Stomach (tissue), 9 donors: Measurements from ENCODE around the gene EGFLAM. TPM values are rescaled to one million over a fixed set of nuclear protein-coding genes. Genes with fewer than 3 reads are reported as not detected.
A peak's percentile ranks its signal among the peaks of the same experiment; 100 is the strongest.

Experiments used
- DNase-seq, 2 donors: peaks; one replicate each; pipeline versions ENCODE4 v3.0.0 to v3.0.0-alpha.2; 2013 to 2019
- H3K27ac ChIP-seq, 5 donors: fragments of 200-600 bp in 4 of 5; sonication (generic) in 4 of 5; one replicate each; pipeline ENCODE4 v1.5.1; 2013 to 2019; ENCODE audit warnings: mild to moderate bottlenecking in 1 of 5, moderate library complexity in 1 of 5
- H3K27me3 ChIP-seq, 3 donors: fragments of 200-600 bp; sonication (generic); one replicate each; pipeline ENCODE4 v1.5.1; 2017 to 2019; ENCODE audit warnings: mixed run types in 1 of 3
- H3K36me3 ChIP-seq, 4 donors: fragments of 200-600 bp; sonication (generic); 1 replicate in 3 of 4; 2 replicates in 1 of 4; pipeline ENCODE4 v1.5.1; 2016 to 2019
- H3K4me1 ChIP-seq, 4 donors: fragments of 200-600 bp; sonication (generic); one replicate each; pipeline ENCODE4 v1.5.1; 2016 to 2019
- H3K4me3 ChIP-seq, 4 donors: fragments of 200-600 bp; sonication (generic) in 3 of 4; one replicate each; pipeline ENCODE4 v1.5.1; 2016 to 2019; ENCODE audit warnings: mild to moderate bottlenecking in 1 of 4
- H3K9me3 ChIP-seq, 4 donors: fragments of 200-600 bp; sonication (generic); one replicate each; pipeline ENCODE4 v1.5.1; 2016 to 2019
- EP300 ChIP-seq: sonication (generic); formaldehyde crosslinking; IDR thresholded peaks from one replicate; pipeline ENCODE4 v1.6.1; 2017; ENCODE audit warnings: antibody characterized with exemption
- POLR2A ChIP-seq, 4 donors: fragments of 450-650 bp; IDR thresholded peaks; one replicate each; pipeline ENCODE4 v1.6.1; 2016; ENCODE audit warnings: antibody characterized with exemption in 4 of 4, control low read depth in 2 of 4, mild to moderate bottlenecking in 1 of 4, moderate library complexity in 1 of 4
- POLR2AphosphoS5 ChIP-seq, 3 donors: sonication (generic); formaldehyde crosslinking; IDR thresholded peaks; one replicate each; pipeline ENCODE4 v1.6.1; 2016; ENCODE audit warnings: antibody characterized with exemption in 3 of 3
- WGBS, 5 donors: extraction: QIAGEN DNeasy Blood & Tissue Kit in 3 of 5; methylation state at CpG; one replicate each; pipeline versions ENCODE4 v1.1.5 to v1.1.7; 2013 to 2018; 5-methylcytosine and 5-hydroxymethylcytosine counted together
- intact Hi-C: fragments of 100-400 bp; cut with DNase I; formaldehyde crosslinking; loops from one replicate; pipeline ENCODE4 v1.15.1; 2023; ENCODE audit warnings: low total_unique reads
- polyA plus RNA-seq, 3 donors: library from polyadenylated mRNA; stranded (reverse); fragments of 200-250 nt; gene quantifications; one replicate each; pipeline ENCODE4 v1.2.3, GENCODE V29; 2013
- total RNA-seq, 5 donors: library from RNA; depleted of rRNA; stranded (reverse); fragments of >200 nt; gene quantifications; one replicate each; pipeline versions ENCODE4 v1.1.0 to v1.2.3, GENCODE V29; 2014 to 2016
- TF ChIP-seq, protein P1 (sequence below), 7 experiments: fragments of 450-650 bp in 4 of 7; fragments of 200-600 bp in 3 of 7; sonication (generic) in 3 of 7; IDR thresholded peaks; one replicate each; pipeline ENCODE4 v1.5.1; 2016 to 2019; ENCODE audit warnings: antibody characterized with exemption in 7 of 7, control low read depth in 2 of 7, mild to moderate bottlenecking in 1 of 7
- donor health status: healthy with polysubstance abuse.
- donor health status: Bipolar disorder and iron deficiency.
- donor health status: healthy.

The EGFLAM gene
- total and polyA plus RNA-seq, 8 donors: 0.61 to 5.9 (median 1.4) TPM; not detected in 3

DNA sequence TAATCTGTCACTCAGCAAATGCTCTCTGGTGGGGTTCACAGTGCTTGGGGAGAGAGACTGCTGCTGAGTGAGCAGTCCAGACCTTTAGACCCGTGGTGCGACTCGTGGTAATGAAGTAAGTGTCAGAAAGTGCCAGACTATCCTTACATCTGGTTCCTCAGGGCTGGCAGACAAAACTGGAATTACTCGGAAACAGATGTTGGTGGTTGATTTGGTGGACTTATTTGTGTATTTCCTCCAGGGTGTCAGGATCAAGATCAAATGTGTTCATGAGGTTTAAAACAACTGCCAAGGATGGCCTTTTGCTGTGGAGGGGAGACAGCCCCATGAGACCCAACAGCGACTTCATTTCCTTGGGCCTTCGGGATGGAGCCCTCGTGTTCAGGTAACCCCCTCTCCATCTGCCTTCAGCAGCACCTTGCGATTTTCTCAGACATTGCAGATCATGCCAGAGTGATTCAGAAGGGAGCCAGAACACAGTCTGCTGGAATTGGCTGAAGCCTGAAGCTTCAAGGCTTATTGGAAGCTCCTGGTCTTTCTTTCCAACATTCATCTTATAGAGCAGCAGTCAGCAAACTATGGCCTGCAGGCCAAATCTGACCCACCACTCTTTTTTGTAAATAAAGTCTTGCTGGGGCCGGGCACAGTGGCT lies 192.8 kb downstream of the EGFLAM start:
- TF ChIP-seq, protein P1, sequence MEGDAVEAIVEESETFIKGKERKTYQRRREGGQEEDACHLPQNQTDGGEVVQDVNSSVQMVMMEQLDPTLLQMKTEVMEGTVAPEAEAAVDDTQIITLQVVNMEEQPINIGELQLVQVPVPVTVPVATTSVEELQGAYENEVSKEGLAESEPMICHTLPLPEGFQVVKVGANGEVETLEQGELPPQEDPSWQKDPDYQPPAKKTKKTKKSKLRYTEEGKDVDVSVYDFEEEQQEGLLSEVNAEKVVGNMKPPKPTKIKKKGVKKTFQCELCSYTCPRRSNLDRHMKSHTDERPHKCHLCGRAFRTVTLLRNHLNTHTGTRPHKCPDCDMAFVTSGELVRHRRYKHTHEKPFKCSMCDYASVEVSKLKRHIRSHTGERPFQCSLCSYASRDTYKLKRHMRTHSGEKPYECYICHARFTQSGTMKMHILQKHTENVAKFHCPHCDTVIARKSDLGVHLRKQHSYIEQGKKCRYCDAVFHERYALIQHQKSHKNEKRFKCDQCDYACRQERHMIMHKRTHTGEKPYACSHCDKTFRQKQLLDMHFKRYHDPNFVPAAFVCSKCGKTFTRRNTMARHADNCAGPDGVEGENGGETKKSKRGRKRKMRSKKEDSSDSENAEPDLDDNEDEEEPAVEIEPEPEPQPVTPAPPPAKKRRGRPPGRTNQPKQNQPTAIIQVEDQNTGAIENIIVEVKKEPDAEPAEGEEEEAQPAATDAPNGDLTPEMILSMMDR (IDR thresholded peaks at IDR 0.05): no peak
- TF ChIP-seq EP300 (no peak), POLR2AphosphoS5 (IDR thresholded peaks at IDR 0.05) (no peak), POLR2A (IDR thresholded peaks at IDR 0.05) (no peak)
- peaks cover 0 to 14% (median 3%) of the 10 kb centered on the region in 4 donors for H3K4me1 ChIP-seq
- intact Hi-C loops: no loop called here
- no peak for DNase-seq
- WGBS, 5 donors: 75 to 85% (median 81%) methylated on average over 9 of the region's 9 CpGs
- peaks cover 0 to 29% (median 0%) of the 10 kb centered on the region in 3 donors for H3K27me3 ChIP-seq
- H3K9me3 ChIP-seq: no peaks in the 10 kb centered on the region
- H3K4me3 ChIP-seq: no peak overlapping the region
- no peaks in the 10 kb centered on the region for H3K36me3 ChIP-seq
- no peak overlapping the region for H3K27ac ChIP-seq

DNA sequence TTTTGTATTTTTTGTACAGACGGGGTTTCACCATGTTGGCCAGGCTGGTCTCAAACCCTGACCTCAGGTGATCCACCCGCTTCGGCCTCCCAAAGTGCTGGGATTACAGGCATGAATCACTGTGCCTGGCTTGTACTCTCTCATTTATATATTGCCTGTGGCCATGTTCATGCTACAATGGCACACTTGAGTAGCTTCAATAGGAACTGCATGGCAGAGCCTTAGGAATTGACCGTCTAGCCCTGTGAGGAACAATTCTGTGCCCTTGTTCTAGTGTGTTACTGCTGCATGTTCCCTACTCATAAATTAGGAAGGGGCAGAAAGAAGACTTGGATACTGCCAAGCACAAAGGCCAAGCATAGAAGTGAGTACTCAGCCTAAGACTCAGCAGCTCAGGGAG lies 193.8 kb downstream of the EGFLAM start:
- Histone ChIP-seq H3K4me3 (no peak overlapping the region), H3K36me3 (no peaks in the 10 kb centered on the region), H3K4me1 (peaks cover 0 to 14% (median 3%) of the 10 kb centered on the region in 4 donors), H3K9me3 (no peaks in the 10 kb centered on the region), H3K27me3 (peaks cover 0 to 31% (median 0%) of the 10 kb centered on the region in 3 donors), H3K27ac (no peak overlapping the region)
- TF ChIP-seq EP300: no peak
- no peak for TF ChIP-seq POLR2A (IDR thresholded peaks at IDR 0.05)
- TF ChIP-seq POLR2AphosphoS5 (IDR thresholded peaks at IDR 0.05): no peak
- TF ChIP-seq, protein P1 (IDR thresholded peaks at IDR 0.05): no peak
- intact Hi-C loops: no loop called here
- WGBS, 5 donors: 90 to 96% (median 93%) methylated on average over 4 of the region's 4 CpGs
- no peak for DNase-seq

DNA sequence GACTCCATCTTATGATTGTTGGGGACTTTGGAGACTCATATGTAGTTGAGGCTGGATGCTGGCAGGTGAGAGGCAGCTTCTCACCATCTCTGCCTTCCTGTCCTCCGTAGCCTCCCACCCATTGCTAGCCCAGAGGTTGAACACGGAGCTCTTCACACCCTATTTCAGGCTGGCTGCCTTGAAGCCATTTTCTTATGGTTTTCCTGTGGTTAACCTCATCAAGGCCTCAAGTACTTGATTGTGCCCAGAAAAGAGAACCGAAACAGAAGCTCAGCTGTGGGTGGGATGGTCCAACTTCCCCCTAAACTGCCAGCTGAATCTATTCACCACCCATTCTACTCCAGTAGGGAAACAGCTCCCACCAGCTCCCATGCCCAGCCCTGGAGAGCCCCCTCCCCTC lies 195.1 kb downstream of the EGFLAM start:
- Histone ChIP-seq H3K36me3 (no peaks in the 10 kb centered on the region), H3K4me3 (no peak overlapping the region), H3K4me1 (peaks cover 0 to 5% (median under 1%) of the 10 kb centered on the region in 4 donors), H3K27me3 (peaks cover 0 to 27% (median 0%) of the 10 kb centered on the region in 3 donors), H3K9me3 (no peaks in the 10 kb centered on the region), H3K27ac (no peak overlapping the region)
- TF ChIP-seq POLR2AphosphoS5 (IDR thresholded peaks at IDR 0.05): no peak
- TF ChIP-seq, protein P1 (IDR thresholded peaks at IDR 0.05): no peak
- TF ChIP-seq POLR2A (IDR thresholded peaks at IDR 0.05): no peak
- TF ChIP-seq EP300: no peak
- DNase-seq: peak in 1 of 2 donors; percentile 55
- WGBS, 5 donors: 62 to 87% (median 70%) methylated on average over 3 of the region's 3 CpGs
- intact Hi-C loops: no loop called here

DNA sequence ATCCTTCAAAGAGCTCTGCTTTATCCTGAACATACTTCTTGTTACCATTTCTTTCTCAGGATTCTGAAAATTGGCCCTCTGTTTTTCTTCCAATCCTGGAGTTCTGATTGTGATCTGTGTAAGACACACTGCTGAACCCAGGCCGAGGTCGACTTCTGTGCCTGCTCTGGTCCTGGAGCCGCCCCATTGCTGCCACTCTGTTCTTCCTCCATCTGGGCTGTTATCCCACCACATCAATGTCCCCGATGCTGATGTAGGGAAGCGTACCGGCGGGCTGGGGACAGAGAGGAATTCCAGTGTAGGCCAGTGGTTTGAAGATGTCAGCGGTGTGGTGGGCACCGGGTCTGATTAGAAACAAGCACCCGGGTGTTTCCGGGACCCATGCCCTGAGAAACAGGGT lies 195.6 kb downstream of the EGFLAM start:
- no peak overlapping the region for H3K27ac ChIP-seq
- no peak for TF ChIP-seq POLR2A (IDR thresholded peaks at IDR 0.05)
- TF ChIP-seq POLR2AphosphoS5 (IDR thresholded peaks at IDR 0.05): no peak
- TF ChIP-seq, protein P1 (IDR thresholded peaks at IDR 0.05): no peak
- no peak for TF ChIP-seq EP300
- H3K9me3 ChIP-seq: no peaks in the 10 kb centered on the region
- H3K36me3 ChIP-seq: no peaks in the 10 kb centered on the region
- 87 to 94% (median 90%) methylated on average over 11 of the region's 11 CpGs for WGBS, 5 donors
- intact Hi-C loops: no loop called here
- peaks cover 0 to 27% (median 0%) of the 10 kb centered on the region in 3 donors for H3K27me3 ChIP-seq
- H3K4me1 ChIP-seq: peaks cover 0 to under 1% (median 0%) of the 10 kb centered on the region in 4 donors
- DNase-seq: no peak
- no peak overlapping the region for H3K4me3 ChIP-seq
